Stimulated activated naive CD8-positive, alpha-beta T cell treated with anti-CD3 and anti-CD28 coated beads, Interleukin-15, amount 100 ng/mL, for 72 hours (primary cell): ENCODE data around the gene PDIA2.

Source experiments
- ATAC-seq: fragments of 150-1000 bp; cut with Tn5 transposase; 2 replicates; pipeline ENCODE4 v1.10.0; 2021; ENCODE audit warnings: mild to moderate bottlenecking, moderate library complexity
- DNase-seq, 2 donors: peaks; one replicate each; pipeline ENCODE4 v3.0.0; 2021 to 2022
- H3K27ac Mint-ChIP-seq, 2 donors: one replicate each; pipeline ENCODE4 v1.8.0; 2022; ENCODE audit warnings: mild to moderate bottlenecking in 2 of 2, mixed read lengths in 2 of 2, moderate library complexity in 2 of 2
- H3K27me3 Mint-ChIP-seq: one replicate; pipeline ENCODE4 v1.8.0; 2022; ENCODE audit warnings: mixed read lengths
- H3K4me1 Mint-ChIP-seq: one replicate; pipeline ENCODE4 v1.8.0; 2022; ENCODE audit warnings: mild to moderate bottlenecking, mixed read lengths
- H3K4me3 Mint-ChIP-seq, 2 donors: one replicate each; pipeline ENCODE4 v1.8.0; 2022; ENCODE audit warnings: mild to moderate bottlenecking in 2 of 2, mixed read lengths in 2 of 2, moderate library complexity in 1 of 2
- H3K9me3 Mint-ChIP-seq, 2 donors: one replicate each; pipeline ENCODE4 v1.8.0; 2022; ENCODE audit warnings: mixed read lengths in 2 of 2

PDIA2 gene

DNA sequence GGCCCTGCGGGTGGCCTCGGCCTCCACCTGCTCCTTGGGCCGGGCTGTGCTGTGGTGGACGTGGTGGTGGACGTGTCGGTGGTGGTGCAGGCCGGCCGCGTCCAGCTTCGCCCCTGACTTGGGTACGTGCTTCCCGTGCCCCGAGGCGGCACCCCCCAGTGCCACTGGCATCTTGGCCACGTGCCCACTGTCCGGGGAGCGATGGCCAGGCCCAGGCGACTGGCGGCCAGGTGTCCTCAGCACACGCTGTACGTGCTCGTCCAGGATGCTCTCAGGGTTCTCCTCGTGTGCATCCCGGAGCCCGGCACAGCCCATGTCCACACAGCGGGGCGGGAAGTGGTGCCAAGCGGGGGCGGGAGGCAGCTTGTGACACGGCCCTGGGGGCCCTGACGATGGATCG lies 14.9 kb downstream of the PDIA2 start:
- H3K27ac Mint-ChIP-seq = no peak overlapping the region
- no peak overlapping the region for H3K4me3 Mint-ChIP-seq
- no peaks in the 10 kb centered on the region for H3K4me1 Mint-ChIP-seq
- no peak for DNase-seq
- no peaks in the 10 kb centered on the region for H3K9me3 Mint-ChIP-seq
- no peaks in the 10 kb centered on the region for H3K27me3 Mint-ChIP-seq
- ATAC-seq = no peak

- DNase-seq = no peak
- H3K4me1 Mint-ChIP-seq = peaks cover 2% of the 10 kb centered on the region
- no peaks in the 10 kb centered on the region for H3K9me3 Mint-ChIP-seq
- ATAC-seq = no peak
- H3K4me3 Mint-ChIP-seq = no peak overlapping the region
- no peaks in the 10 kb centered on the region for H3K27me3 Mint-ChIP-seq
- H3K27ac Mint-ChIP-seq = no peak overlapping the region
Measured at GRCh38 chr16:301235-301634, 18.3 kb downstream of the PDIA2 start.

- peaks cover 9% of the 10 kb centered on the region for H3K4me1 Mint-ChIP-seq
- no peak overlapping the region for H3K4me3 Mint-ChIP-seq
- no peak overlapping the region for H3K27ac Mint-ChIP-seq
- DNase-seq (no peak), ATAC-seq (no peak)
- H3K9me3 Mint-ChIP-seq = no peaks in the 10 kb centered on the region
- no peaks in the 10 kb centered on the region for H3K27me3 Mint-ChIP-seq
Measured at GRCh38 chr16:301950-302349, 19.0 kb downstream of the PDIA2 start.

DNA sequence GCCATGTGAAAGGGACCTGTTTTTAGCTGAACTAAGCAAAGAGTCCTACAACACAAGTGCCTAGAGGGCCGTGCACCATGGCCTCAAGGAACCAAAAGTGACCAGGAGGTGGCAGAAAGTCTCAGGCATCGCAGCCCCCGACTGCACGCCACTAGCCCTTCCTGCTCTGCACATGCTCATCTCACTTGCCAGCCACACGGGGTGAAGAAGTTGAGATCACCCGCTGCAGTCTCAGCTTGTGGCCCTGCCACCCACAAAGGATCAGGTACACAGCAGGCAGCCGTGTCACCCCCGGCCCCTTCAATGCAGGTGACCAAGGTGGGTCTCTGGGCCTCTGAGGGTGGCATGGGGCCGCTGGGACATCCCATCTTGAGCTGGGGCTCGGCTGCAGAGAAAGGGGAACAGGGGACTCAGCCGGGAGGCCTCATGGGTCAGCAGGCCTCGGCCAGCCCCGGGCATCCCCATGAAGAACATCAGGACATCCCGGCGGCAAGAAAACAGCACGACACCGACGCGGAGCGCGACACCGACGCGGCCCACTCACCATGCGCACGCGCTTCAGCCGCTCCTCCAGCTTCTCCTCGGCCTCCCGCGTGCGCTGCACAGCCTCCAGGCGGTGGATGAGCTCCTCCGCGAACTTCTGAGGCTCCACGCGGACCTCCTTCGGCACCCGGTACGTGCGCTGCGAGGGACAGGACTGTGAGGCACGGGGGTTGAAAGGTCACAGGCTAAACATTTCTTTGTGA lies 21.0 kb downstream of the PDIA2 start:
- Mint-ChIP-seq H3K27ac (no peak overlapping the region), H3K4me1 (peaks cover 19% of the 10 kb centered on the region)
- ATAC-seq = no peak

DNA sequence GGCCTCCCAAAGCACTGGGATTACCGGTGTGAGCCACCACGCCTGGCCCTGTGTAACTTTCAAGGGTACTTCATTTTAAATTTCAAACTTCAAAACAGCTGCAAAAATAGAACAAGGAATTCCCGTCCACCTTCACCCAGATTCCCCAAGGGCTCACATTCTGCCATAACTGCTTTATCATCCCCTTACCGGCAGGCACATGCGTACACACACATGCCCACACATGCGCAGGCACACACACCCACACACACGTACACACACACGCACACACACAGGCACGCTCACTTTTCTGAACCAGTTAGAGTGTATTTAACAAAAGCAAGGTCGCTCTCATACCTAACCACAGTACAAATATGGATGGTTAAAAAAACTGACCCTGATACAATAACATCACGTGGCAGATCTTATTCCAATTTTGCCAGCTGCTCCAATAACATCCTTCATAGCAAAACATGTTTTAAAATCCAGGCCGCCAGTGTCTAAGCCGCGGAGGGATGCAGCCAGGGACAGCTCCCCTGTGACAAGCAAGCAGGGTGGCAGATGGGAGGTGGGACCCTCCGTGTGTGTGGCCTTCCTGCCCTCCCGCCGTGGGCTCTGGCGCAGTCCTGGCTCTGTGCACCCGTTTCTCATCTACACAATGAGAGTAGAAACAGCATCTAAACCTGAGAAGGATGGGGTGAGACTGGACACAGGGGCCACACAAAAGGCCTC lies 23.1 kb downstream of the PDIA2 start:
- ATAC-seq = no peak
- DNase-seq = no peak
- Mint-ChIP-seq H3K4me3 (no peak overlapping the region), H3K27me3 (no peaks in the 10 kb centered on the region), H3K27ac (peak overlapping the region in 1 of 2 donors; percentile 65), H3K9me3 (no peaks in the 10 kb centered on the region), H3K4me1 (peaks cover 37% of the 10 kb centered on the region)

More for the DNA sequence above, 21.0 kb downstream of the PDIA2 start:
- no peak for DNase-seq
- Mint-ChIP-seq H3K27me3 (no peaks in the 10 kb centered on the region), H3K9me3 (no peaks in the 10 kb centered on the region), H3K4me3 (no peak overlapping the region)

DNA sequence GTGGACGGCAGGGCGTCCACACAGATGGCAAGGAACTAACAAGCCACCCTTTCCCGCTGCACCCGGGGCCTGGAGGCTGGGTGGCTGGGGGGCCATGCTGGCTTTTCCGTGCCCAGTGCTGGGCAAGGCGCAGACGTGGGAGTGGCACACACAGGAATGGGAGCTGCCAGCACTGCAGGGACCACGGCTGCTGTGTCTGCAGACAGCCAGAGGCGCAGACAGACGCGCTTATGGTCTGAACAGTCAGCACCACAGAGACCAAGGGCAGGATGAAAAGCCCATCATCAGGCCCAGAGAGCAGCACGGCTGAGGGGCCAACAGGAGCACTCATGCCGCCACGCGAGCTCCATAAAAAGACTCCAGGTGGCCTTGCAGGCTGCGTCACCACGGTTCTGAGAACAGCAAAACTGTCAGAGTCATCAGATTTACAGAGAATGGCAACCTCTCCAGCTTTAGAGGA lies 24.0 kb downstream of the PDIA2 start:
- DNase-seq (no peak), ATAC-seq (no peak)
- no peaks in the 10 kb centered on the region for H3K9me3 Mint-ChIP-seq
- H3K4me1 Mint-ChIP-seq = peaks cover 37% of the 10 kb centered on the region
- no peak overlapping the region for H3K4me3 Mint-ChIP-seq
- H3K27ac Mint-ChIP-seq = no peak overlapping the region
- H3K27me3 Mint-ChIP-seq = no peaks in the 10 kb centered on the region

GRCh38 chr16:307691-308312 lies 24.8 kb downstream of the PDIA2 start:
- H3K4me3 Mint-ChIP-seq = no peak overlapping the region
- ATAC-seq (no peak), DNase-seq (no peak)
- peaks cover 37% of the 10 kb centered on the region for H3K4me1 Mint-ChIP-seq
- H3K27me3 Mint-ChIP-seq = no peaks in the 10 kb centered on the region
- no peaks in the 10 kb centered on the region for H3K9me3 Mint-ChIP-seq
- no peak overlapping the region for H3K27ac Mint-ChIP-seq

- Mint-ChIP-seq H3K27me3 (no peaks in the 10 kb centered on the region), H3K9me3 (no peaks in the 10 kb centered on the region), H3K4me1 (peaks cover 37% of the 10 kb centered on the region), H3K4me3 (peak overlapping the region in 1 of 2 donors; percentile 19), H3K27ac (no peak overlapping the region)
- ATAC-seq = peak; percentile 91
- DNase-seq = peak in 1 of 2 donors; percentile 38
Measured at GRCh38 chr16:309476-309875, 26.5 kb downstream of the PDIA2 start.

- DNase-seq (no peak), ATAC-seq (no peak)
- H3K9me3 Mint-ChIP-seq = no peaks in the 10 kb centered on the region
- peaks cover 30% of the 10 kb centered on the region for H3K4me1 Mint-ChIP-seq
- peak overlapping the region in 1 of 2 donors; percentile 42 for H3K27ac Mint-ChIP-seq
- no peak overlapping the region for H3K4me3 Mint-ChIP-seq
- no peaks in the 10 kb centered on the region for H3K27me3 Mint-ChIP-seq
Measured at GRCh38 chr16:311725-312124, 28.8 kb downstream of the PDIA2 start.

DNA sequence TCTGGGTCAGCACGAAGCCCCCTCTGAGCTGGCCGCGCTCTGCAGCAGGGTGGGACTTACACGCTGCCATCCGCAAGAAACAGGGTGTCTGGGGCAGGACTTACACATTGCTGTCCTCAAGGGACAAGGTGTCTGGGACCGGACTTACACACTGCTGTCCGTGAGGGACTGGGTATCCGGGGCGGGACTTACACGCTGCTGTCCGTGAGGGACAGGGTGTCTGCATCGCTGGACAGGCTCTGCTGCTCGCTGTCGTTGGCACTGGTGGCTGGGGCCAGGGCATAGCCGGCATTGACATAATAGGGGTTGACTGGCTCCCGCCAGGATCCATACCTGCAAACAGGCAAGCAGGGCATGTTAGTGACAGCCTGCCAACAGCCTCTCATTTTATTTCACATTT lies 31.4 kb downstream of the PDIA2 start:
- H3K4me1 Mint-ChIP-seq = peaks cover 31% of the 10 kb centered on the region
- ATAC-seq = no peak

DNA sequence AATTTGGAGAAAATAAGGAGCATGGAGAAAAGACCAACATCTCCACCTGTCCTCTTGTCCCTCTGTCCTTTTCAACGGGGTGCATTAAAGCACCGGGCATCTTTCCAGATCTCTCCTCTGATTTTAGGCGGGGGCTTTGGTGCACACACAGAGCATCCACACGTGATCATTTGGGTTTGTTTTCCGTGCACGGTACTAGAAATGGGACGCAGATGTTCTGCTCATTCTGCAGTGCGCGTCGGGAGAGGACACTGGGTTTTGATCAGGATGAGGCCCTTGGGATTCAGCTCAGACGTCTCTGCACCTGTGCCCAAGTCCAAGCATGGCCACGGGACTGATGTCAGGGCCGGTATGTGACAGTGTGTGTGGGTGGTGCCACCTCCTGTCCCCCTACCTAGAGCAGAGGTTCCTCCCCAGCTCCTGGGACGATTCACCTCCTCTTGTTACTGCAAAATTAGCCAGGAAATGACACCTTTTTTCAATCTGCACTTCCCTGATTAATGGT lies 31.9 kb downstream of the PDIA2 start:
- no peak overlapping the region for H3K4me3 Mint-ChIP-seq
- no peaks in the 10 kb centered on the region for H3K27me3 Mint-ChIP-seq
- no peaks in the 10 kb centered on the region for H3K9me3 Mint-ChIP-seq
- ATAC-seq = no peak
- H3K4me1 Mint-ChIP-seq = peaks cover 31% of the 10 kb centered on the region
- no peak overlapping the region for H3K27ac Mint-ChIP-seq
- DNase-seq = no peak

More for the DNA sequence above, 31.4 kb downstream of the PDIA2 start:
- no peaks in the 10 kb centered on the region for H3K27me3 Mint-ChIP-seq
- no peak for DNase-seq
- no peak overlapping the region for H3K4me3 Mint-ChIP-seq
- no peaks in the 10 kb centered on the region for H3K9me3 Mint-ChIP-seq
- no peak overlapping the region for H3K27ac Mint-ChIP-seq

GRCh38 chr16:316741-317464 lies 33.9 kb downstream of the PDIA2 start:
- Mint-ChIP-seq H3K9me3 (no peaks in the 10 kb centered on the region), H3K27ac (peak overlapping the region in 1 of 2 donors; percentile 37), H3K27me3 (no peaks in the 10 kb centered on the region), H3K4me3 (no peak overlapping the region), H3K4me1 (peaks cover 38% of the 10 kb centered on the region)
- DNase-seq (no peak), ATAC-seq (no peak)

DNA sequence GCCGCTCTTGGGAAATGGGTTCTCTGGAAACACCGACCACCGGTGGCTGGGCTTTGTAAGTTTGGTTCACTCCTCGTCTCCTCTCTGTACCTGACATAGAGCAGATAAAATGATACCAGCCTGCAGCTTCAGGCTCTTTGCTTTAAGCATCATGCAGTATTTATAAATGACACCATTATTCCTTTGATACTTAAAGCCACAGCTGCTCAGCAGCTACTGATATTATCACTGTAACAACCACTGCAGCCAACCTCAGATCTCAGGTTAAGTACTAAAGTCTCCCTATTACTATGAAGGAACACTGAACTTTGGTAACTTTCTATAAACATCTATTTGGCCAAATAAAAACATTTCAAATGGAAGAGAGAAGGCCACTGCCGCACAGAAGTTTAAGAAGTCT lies 34.6 kb downstream of the PDIA2 start:
- DNase-seq = no peak
- Mint-ChIP-seq H3K4me1 (peaks cover 44% of the 10 kb centered on the region), H3K9me3 (no peaks in the 10 kb centered on the region), H3K4me3 (no peak overlapping the region), H3K27ac (no peak overlapping the region), H3K27me3 (no peaks in the 10 kb centered on the region)
- ATAC-seq = no peak

DNA sequence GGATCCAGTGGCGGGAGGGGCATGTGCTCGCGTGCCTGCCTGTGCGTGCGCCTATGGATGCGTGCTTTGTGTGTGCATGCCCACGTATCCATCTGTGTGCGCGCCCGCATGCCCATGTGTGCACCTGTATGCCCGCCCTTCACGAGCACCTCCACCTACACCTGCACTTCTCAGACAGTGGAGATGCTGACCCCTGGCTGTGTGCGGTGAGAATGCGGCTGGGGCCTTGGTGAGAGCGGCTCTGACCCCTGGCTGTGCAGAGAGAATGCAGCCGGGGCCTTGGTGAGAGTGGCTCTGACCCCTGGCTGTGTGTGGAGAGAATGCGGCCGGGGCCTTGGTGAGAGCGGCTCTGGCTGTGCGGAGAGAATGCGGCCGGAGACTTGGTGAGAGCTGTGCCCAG lies 35.7 kb downstream of the PDIA2 start:
- Mint-ChIP-seq H3K4me3 (no peak overlapping the region), H3K9me3 (no peaks in the 10 kb centered on the region), H3K4me1 (peaks cover 53% of the 10 kb centered on the region), H3K27me3 (no peaks in the 10 kb centered on the region), H3K27ac (no peak overlapping the region)
- ATAC-seq (peak; percentile 40), DNase-seq (no peak)

GRCh38 chr16:320206-320605 lies 37.2 kb downstream of the PDIA2 start:
- ATAC-seq (no peak), DNase-seq (no peak)
- H3K9me3 Mint-ChIP-seq = no peaks in the 10 kb centered on the region
- H3K4me1 Mint-ChIP-seq = peaks cover 68% of the 10 kb centered on the region
- H3K4me3 Mint-ChIP-seq = no peak overlapping the region
- no peaks in the 10 kb centered on the region for H3K27me3 Mint-ChIP-seq
- no peak overlapping the region for H3K27ac Mint-ChIP-seq
